Panc1 (cell line): ENCODE data around the gene TADA3.

ENCODE experiments used
- POLR2AphosphoS5 ChIP-seq: IDR thresholded peaks from 2 replicates; pipeline ENCODE4 v1.6.1; 2012; ENCODE audit warnings: mild to moderate bottlenecking, low read depth, low read length, moderate library complexity
- TCF7L2 ChIP-seq: IDR thresholded peaks from 2 replicates; pipeline ENCODE4 v1.6.1; 2011; ENCODE audit warnings: mild to moderate bottlenecking, low read depth, low read length, inconsistent platforms
- TF ChIP-seq, protein P1 (sequence below): fragments of 450-650 bp; IDR thresholded peaks from 2 replicates; pipeline ENCODE4 v1.5.1; 2017; ENCODE audit warnings: mild to moderate bottlenecking
- TF ChIP-seq, protein P2 (sequence below), 2 experiments: IDR thresholded peaks; 2 replicates each; pipeline ENCODE4 v1.6.1; 2011 to 2012; ENCODE audit warnings: low read depth in 2 of 2, control low read depth in 1 of 2, low read length in 1 of 2, mild to moderate bottlenecking in 1 of 2, moderate library complexity in 1 of 2; ENCODE audit not compliant: insufficient read depth in 1 of 2

- TF ChIP-seq, protein P1, sequence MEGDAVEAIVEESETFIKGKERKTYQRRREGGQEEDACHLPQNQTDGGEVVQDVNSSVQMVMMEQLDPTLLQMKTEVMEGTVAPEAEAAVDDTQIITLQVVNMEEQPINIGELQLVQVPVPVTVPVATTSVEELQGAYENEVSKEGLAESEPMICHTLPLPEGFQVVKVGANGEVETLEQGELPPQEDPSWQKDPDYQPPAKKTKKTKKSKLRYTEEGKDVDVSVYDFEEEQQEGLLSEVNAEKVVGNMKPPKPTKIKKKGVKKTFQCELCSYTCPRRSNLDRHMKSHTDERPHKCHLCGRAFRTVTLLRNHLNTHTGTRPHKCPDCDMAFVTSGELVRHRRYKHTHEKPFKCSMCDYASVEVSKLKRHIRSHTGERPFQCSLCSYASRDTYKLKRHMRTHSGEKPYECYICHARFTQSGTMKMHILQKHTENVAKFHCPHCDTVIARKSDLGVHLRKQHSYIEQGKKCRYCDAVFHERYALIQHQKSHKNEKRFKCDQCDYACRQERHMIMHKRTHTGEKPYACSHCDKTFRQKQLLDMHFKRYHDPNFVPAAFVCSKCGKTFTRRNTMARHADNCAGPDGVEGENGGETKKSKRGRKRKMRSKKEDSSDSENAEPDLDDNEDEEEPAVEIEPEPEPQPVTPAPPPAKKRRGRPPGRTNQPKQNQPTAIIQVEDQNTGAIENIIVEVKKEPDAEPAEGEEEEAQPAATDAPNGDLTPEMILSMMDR: no peak
- TF ChIP-seq POLR2AphosphoS5: no peak
- TF ChIP-seq, protein P2, sequence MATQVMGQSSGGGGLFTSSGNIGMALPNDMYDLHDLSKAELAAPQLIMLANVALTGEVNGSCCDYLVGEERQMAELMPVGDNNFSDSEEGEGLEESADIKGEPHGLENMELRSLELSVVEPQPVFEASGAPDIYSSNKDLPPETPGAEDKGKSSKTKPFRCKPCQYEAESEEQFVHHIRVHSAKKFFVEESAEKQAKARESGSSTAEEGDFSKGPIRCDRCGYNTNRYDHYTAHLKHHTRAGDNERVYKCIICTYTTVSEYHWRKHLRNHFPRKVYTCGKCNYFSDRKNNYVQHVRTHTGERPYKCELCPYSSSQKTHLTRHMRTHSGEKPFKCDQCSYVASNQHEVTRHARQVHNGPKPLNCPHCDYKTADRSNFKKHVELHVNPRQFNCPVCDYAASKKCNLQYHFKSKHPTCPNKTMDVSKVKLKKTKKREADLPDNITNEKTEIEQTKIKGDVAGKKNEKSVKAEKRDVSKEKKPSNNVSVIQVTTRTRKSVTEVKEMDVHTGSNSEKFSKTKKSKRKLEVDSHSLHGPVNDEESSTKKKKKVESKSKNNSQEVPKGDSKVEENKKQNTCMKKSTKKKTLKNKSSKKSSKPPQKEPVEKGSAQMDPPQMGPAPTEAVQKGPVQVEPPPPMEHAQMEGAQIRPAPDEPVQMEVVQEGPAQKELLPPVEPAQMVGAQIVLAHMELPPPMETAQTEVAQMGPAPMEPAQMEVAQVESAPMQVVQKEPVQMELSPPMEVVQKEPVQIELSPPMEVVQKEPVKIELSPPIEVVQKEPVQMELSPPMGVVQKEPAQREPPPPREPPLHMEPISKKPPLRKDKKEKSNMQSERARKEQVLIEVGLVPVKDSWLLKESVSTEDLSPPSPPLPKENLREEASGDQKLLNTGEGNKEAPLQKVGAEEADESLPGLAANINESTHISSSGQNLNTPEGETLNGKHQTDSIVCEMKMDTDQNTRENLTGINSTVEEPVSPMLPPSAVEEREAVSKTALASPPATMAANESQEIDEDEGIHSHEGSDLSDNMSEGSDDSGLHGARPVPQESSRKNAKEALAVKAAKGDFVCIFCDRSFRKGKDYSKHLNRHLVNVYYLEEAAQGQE (IDR thresholded peaks at IDR 0.05; ENCODE audit: insufficient read depth in 1 of 2, low read depth in 2 of 2, low read length in 1 of 2): no peak
- TF ChIP-seq TCF7L2: no peak
These were observed 14.7 kb upstream of the TADA3 start for GRCh38 chr3:9806688-9807589.
